ENCODE measurements around the gene PDZK1IP1. TPM values are rescaled to one million over a fixed set of nuclear protein-coding genes. Genes with fewer than 3 reads are reported as not detected.

PDZK1IP1 gene
- total RNA-seq, 6 experiments from 2014 or later: not detected

DNA sequence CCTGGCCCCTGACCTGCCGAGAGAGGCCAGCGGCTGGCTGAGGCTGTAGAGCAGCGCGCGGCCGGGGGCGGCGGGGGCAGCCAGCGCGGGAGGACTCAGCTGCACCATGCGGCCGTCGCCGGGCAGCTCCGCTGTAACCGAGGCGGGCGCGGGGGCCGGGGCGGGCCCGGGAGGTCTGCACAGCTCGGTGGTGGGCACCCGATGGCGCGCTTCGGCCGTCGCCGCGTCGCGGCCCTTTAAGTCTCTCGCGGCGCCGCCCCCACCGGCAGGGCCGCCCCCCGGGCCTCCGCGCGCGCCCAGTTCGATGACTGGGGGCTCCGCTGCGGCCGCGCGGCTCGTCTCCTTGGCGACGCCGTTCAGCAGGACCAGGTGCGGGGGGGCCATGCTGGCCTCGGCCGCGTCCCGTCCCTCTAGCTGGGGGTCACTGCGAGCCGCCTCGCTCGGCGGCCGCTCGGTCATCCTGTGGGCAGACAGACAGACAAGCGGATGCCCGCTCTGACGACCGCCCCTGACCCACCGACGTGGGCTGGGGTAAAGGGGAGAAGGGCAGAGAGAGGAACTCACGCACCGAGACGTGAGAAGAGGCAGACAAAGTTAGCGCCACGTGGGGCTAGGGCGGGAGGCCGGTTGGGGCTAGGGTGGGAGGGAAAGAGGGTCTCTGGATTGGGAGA, 35.7 kb upstream of the PDZK1IP1 start:
- H3K36me3 Mint-ChIP-seq (ENCODE audit: low read depth): no peaks in the 10 kb centered on the region
- DNase-seq: no peak
- H3K27me3 Mint-ChIP-seq (ENCODE audit: insufficient read depth): peaks cover 45% of the 10 kb centered on the region
- no peaks in the 10 kb centered on the region for H3K9me3 Mint-ChIP-seq
- H3K4me1 Mint-ChIP-seq (ENCODE audit: low read depth): no peaks in the 10 kb centered on the region
- TF ChIP-seq, protein P1, sequence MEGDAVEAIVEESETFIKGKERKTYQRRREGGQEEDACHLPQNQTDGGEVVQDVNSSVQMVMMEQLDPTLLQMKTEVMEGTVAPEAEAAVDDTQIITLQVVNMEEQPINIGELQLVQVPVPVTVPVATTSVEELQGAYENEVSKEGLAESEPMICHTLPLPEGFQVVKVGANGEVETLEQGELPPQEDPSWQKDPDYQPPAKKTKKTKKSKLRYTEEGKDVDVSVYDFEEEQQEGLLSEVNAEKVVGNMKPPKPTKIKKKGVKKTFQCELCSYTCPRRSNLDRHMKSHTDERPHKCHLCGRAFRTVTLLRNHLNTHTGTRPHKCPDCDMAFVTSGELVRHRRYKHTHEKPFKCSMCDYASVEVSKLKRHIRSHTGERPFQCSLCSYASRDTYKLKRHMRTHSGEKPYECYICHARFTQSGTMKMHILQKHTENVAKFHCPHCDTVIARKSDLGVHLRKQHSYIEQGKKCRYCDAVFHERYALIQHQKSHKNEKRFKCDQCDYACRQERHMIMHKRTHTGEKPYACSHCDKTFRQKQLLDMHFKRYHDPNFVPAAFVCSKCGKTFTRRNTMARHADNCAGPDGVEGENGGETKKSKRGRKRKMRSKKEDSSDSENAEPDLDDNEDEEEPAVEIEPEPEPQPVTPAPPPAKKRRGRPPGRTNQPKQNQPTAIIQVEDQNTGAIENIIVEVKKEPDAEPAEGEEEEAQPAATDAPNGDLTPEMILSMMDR (IDR thresholded peaks at IDR 0.05): no peak
- H3K4me3 Mint-ChIP-seq: no peak overlapping the region
- no peak overlapping the region for H3K27ac Mint-ChIP-seq

DNA sequence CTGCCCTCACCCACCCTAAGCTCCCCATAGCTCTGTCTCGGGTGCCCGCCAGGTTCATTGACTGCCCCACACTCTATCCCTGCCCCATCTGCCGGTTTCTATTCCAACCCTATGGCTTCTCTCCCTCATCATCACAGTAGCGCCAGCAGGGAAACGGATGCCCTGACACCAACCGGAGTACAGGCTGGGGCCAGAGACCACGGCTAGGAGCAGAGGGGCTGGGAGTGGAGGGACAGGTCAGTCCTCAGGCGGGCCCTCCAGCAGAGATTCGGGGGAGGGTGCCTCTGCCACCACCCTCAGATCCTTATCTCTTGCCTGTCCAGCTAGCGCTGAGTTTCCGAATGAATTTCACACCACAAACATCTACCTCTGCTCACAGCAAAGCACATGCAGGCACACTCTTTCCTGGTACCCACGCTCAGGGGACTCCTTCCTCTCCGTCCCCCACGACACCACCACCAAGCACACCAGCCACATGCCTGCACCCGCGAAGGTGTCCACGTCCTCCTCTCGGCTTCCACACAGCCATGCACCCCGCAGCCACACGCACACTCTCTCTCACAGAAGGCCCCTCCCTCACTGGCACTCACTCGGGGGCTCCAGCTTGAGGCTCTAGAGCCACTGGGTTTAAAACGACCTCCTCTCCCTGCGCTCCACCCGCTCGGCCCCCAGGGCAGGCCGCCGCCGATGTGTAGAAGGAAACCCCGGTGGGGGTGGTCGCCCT, 35.0 kb upstream of the PDZK1IP1 start:
- Mint-ChIP-seq H3K4me1 (ENCODE audit: low read depth) (no peaks in the 10 kb centered on the region), H3K27me3 (ENCODE audit: insufficient read depth) (peaks cover 46% of the 10 kb centered on the region), H3K9me3 (no peaks in the 10 kb centered on the region), H3K36me3 (ENCODE audit: low read depth) (no peaks in the 10 kb centered on the region), H3K27ac (no peak overlapping the region), H3K4me3 (no peak overlapping the region)
- TF ChIP-seq, protein P1 (IDR thresholded peaks at IDR 0.05): no peak
- no peak for DNase-seq

DNA sequence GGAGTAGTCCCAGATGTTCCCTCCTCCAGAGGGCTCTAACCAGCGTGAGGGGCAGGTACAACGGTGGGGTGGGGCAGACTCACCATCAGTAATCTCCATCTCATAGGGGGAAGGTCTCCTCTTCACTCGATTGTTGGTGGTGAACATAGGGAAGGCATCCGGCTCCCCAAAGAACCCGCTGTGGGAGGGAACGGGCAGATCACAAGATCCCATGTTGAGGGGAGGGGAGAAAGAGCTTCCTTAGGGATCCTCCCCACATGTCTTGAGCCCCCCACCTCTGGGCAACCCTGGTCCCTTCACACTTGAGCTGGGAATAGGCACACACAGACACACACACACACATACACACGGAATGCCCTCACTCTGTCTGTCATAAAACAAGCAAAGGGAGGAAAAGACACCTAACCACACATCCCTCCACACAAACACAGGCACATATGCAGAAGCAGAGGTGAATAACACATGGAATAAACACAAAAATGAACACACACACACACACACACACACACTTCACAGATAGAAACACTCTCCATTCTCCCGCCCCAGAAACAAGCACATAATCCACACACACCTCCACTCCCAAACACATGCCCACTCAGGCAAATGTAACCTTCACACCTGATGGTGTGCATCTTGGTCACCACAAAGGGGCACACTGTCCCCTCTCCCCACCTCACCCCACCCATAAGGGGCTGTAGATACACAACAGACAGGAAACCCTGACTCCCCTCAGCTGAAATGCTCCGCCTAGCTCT, 34.3 kb upstream of the PDZK1IP1 start:
- Mint-ChIP-seq H3K4me1 (ENCODE audit: low read depth) (no peaks in the 10 kb centered on the region), H3K27me3 (ENCODE audit: insufficient read depth) (peaks cover 38% of the 10 kb centered on the region), H3K36me3 (ENCODE audit: low read depth) (no peaks in the 10 kb centered on the region), H3K27ac (no peak overlapping the region), H3K9me3 (no peaks in the 10 kb centered on the region), H3K4me3 (no peak overlapping the region)
- TF ChIP-seq, protein P1 (IDR thresholded peaks at IDR 0.05): no peak
- no peak for DNase-seq

DNA sequence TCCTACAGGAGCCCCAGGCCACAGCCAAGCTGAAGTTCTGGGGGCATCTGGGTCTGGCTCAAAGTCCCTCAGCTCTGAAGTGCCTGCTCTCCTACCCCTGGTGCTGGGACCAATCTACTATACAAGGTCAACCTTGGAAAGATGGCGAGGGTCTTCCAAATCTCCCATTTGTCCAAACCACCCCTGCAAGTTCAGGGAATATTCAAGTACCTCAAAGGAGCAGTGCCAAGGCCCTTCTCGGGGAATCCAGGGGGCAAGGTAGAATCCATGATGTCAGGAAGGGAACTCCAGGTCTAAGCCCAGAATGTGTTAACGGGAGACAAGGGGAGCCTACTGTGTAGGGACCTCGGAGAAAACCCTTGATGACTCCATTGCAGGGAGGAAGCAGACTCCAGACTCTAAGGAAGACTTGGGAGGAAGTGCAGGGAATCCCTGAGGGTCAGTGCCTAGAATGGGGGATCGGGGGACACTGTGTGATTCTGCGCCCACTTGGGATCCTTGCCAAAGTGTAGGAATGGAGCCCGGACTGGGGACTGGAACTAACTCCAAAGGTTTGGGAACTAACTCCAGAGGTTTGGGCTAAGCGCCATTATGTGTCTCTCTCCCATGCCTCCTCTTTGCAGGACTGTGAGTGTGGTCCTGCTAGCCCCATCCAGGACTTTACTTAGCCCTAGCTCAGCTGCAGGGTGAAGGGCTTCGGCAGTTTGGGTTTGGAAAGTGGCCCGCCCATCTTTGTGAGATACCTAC, 33.5 kb upstream of the PDZK1IP1 start:
- no peaks in the 10 kb centered on the region for H3K4me1 Mint-ChIP-seq (ENCODE audit: low read depth)
- H3K9me3 Mint-ChIP-seq: no peaks in the 10 kb centered on the region
- no peak for DNase-seq
- peaks cover 31% of the 10 kb centered on the region for H3K27me3 Mint-ChIP-seq (ENCODE audit: insufficient read depth)
- TF ChIP-seq, protein P1 (IDR thresholded peaks at IDR 0.05): no peak
- H3K36me3 Mint-ChIP-seq (ENCODE audit: low read depth): no peaks in the 10 kb centered on the region
- no peak overlapping the region for H3K27ac Mint-ChIP-seq
- no peak overlapping the region for H3K4me3 Mint-ChIP-seq

DNA sequence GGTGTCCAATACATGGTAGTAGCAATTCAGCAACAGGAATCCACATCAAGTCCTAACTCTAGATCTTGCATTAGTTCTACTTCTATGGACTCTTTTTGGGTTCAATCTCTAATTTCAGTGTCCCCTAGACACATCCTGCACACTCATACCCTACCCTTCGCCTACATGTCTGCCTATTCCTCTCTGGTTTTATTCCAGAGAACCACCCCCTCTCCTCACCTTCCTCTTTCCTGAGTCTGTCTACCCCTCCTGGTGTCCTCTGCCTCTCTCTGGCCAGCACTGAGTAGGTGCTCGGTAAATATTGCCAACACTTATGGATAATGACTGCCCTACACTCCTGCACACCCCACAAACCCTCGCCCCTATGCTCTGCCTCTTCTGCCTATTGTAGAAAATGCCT, 32.6 kb upstream of the PDZK1IP1 start:
- Mint-ChIP-seq H3K4me3 (no peak overlapping the region), H3K4me1 (ENCODE audit: low read depth) (no peaks in the 10 kb centered on the region), H3K36me3 (ENCODE audit: low read depth) (no peaks in the 10 kb centered on the region), H3K9me3 (no peaks in the 10 kb centered on the region), H3K27me3 (ENCODE audit: insufficient read depth) (peaks cover 25% of the 10 kb centered on the region), H3K27ac (no peak overlapping the region)
- TF ChIP-seq, protein P1 (IDR thresholded peaks at IDR 0.05): no peak
- no peak for DNase-seq

All from HFFc6 (cell line).